Trophoblast cell (in vitro differentiated cells and primary cell): ENCODE measurements around the gene CHD6.

Experiments
- DNase-seq, 2 donors: peaks; one replicate each; pipeline ENCODE4 v3.0.0-alpha.2; 2016
- H2AFZ ChIP-seq: 2 replicates; pipeline ENCODE4 v1.6.1; 2013; ENCODE audit warnings: low read length, moderate library complexity, mild to moderate bottlenecking; ENCODE audit not compliant: insufficient read depth, poor library complexity
- H2AK5ac ChIP-seq: 2 replicates; pipeline ENCODE4 v1.6.1; 2013; ENCODE audit warnings: mild to moderate bottlenecking, low read length
- H2BK120ac ChIP-seq: 2 replicates; pipeline ENCODE4 v1.6.1; 2013; ENCODE audit warnings: low read length, mild to moderate bottlenecking, moderate library complexity; ENCODE audit not compliant: insufficient read depth, poor library complexity
- H2BK12ac ChIP-seq: 2 replicates; pipeline ENCODE4 v1.6.1; 2013; ENCODE audit warnings: mild to moderate bottlenecking, low read length, moderate library complexity
- H2BK5ac ChIP-seq: 2 replicates; pipeline ENCODE4 v1.6.1; 2013; ENCODE audit warnings: low read length, low read depth, moderate library complexity, mild to moderate bottlenecking; ENCODE audit not compliant: poor library complexity
- H3K14ac ChIP-seq: 2 replicates; pipeline ENCODE4 v1.6.1; 2013; ENCODE audit warnings: mild to moderate bottlenecking, low read length
- H3K18ac ChIP-seq: 2 replicates; pipeline ENCODE4 v1.6.1; 2013; ENCODE audit warnings: mild to moderate bottlenecking, low read length
- H3K23ac ChIP-seq: 2 replicates; pipeline ENCODE4 v1.6.1; 2013; ENCODE audit warnings: low read length
- H3K27ac ChIP-seq: 2 replicates; pipeline ENCODE4 v1.5.1; 2013; ENCODE audit warnings: low read depth, mild to moderate bottlenecking, inconsistent platforms, low read length, moderate library complexity
- H3K27me3 ChIP-seq: 2 replicates; pipeline ENCODE4 v1.6.1; 2013; ENCODE audit warnings: inconsistent platforms, mild to moderate bottlenecking, low read length, moderate library complexity; ENCODE audit not compliant: insufficient read depth
- H3K36me3 ChIP-seq, 2 experiments: 1 replicate in 1 of 2; 2 replicates in 1 of 2; pipeline ENCODE4 v1.6.1; 2013; ENCODE audit warnings: low read length in 2 of 2, mild to moderate bottlenecking in 2 of 2, moderate library complexity in 1 of 2; ENCODE audit not compliant: insufficient read depth in 2 of 2, control insufficient read depth in 1 of 2
- H3K4ac ChIP-seq: 2 replicates; pipeline ENCODE4 v1.6.1; 2013; ENCODE audit warnings: low read depth, mild to moderate bottlenecking, low read length, moderate library complexity
- H3K4me1 ChIP-seq, 2 experiments: 1 replicate in 1 of 2; 2 replicates in 1 of 2; pipeline ENCODE4 v1.6.1; 2013; ENCODE audit warnings: low read length in 2 of 2, mild to moderate bottlenecking in 2 of 2, moderate library complexity in 1 of 2; ENCODE audit not compliant: insufficient read depth in 2 of 2, control insufficient read depth in 1 of 2
- H3K4me2 ChIP-seq: 2 replicates; pipeline ENCODE4 v1.6.1; 2013; ENCODE audit warnings: inconsistent platforms, mild to moderate bottlenecking, low read length, moderate library complexity
- H3K4me3 ChIP-seq: 2 replicates; pipeline ENCODE4 v1.5.1; 2013; ENCODE audit warnings: mild to moderate bottlenecking, low read depth, low read length, inconsistent platforms
- H3K79me1 ChIP-seq: one replicate; pipeline ENCODE4 v1.6.1; 2013; ENCODE audit warnings: low read length
- H3K79me2 ChIP-seq: 2 replicates; pipeline ENCODE4 v1.6.1; 2013; ENCODE audit warnings: low read length, mild to moderate bottlenecking; ENCODE audit not compliant: control insufficient read depth, insufficient read depth, poor library complexity
- H3K9ac ChIP-seq: 2 replicates; pipeline ENCODE4 v1.6.1; 2013; ENCODE audit warnings: mild to moderate bottlenecking, low read length
- H3K9me3 ChIP-seq: 2 replicates; pipeline ENCODE4 v1.6.1; 2013; ENCODE audit warnings: low read depth, mild to moderate bottlenecking, control low read depth, inconsistent platforms, low read length; ENCODE audit not compliant: insufficient read depth
- H4K12ac ChIP-seq: 2 replicates; pipeline ENCODE4 v1.6.1; 2013; ENCODE audit warnings: low read depth, mild to moderate bottlenecking, low read length, moderate library complexity
- H4K8ac ChIP-seq: 2 replicates; pipeline ENCODE4 v1.6.1; 2013; ENCODE audit warnings: low read depth, mild to moderate bottlenecking, low read length, moderate library complexity
- H4K91ac ChIP-seq: one replicate; pipeline ENCODE4 v1.6.1; 2013; ENCODE audit warnings: low read depth, mild to moderate bottlenecking, low read length, moderate library complexity
- WGBS: extraction: QIAGEN DNeasy Blood & Tissue Kit; methylation state at CpG from one replicate; pipeline ENCODE4 v1.1.7; 2013; ENCODE audit warnings: missing lambda C conversion rate; ENCODE audit not compliant: insufficient read length, insufficient coverage; ENCODE audit errors: extremely low coverage; 5-methylcytosine and 5-hydroxymethylcytosine counted together

Gene CHD6

GRCh38 chr20:41506192-41506915 lies 111.8 kb downstream of the CHD6 start:
- no peaks in the 10 kb centered on the region for H3K4me1 ChIP-seq

DNA sequence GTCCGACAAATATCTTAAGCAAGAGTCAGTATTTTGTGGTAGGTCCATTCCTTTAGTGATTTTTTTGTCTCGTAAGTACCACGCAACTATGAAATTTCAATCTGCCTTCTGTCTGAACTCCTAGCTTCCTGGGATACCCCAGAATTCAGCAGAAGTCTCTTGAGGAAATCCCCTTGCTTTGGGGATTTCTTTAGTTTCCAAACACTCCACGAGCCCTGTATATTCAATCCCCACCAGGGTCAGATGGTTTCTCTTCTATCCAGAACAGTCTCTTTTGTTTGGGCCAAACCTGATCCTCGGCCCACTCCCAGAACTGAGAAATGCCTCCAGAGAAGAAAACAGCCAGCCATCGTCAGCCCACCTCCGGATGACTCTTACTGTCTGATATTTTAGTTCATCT lies 113.0 kb downstream of the CHD6 start:
- Histone ChIP-seq H4K8ac (no peak overlapping the region), H2BK120ac (no peak overlapping the region), H2BK12ac (no peak overlapping the region), H3K79me1 (no peaks in the 10 kb centered on the region), H3K4me2 (no peak overlapping the region), H3K4me1 (peaks cover 0 to 2% of the 10 kb centered on the region in 2 experiments), H4K12ac (no peak overlapping the region), H2AFZ (no peak overlapping the region), H4K91ac (no peak overlapping the region), H3K18ac (no peak overlapping the region), H3K27ac (no peak overlapping the region), H3K14ac (no peak overlapping the region), H3K9me3 (no peaks in the 10 kb centered on the region), H3K4ac (no peak overlapping the region), H2AK5ac (no peak overlapping the region), H2BK5ac (no peak overlapping the region), H3K27me3 (no peaks in the 10 kb centered on the region), H3K36me3 (peaks cover 2 to 3% of the 10 kb centered on the region in 2 experiments), H3K79me2 (no peaks in the 10 kb centered on the region), H3K23ac (no peak overlapping the region), H3K4me3 (no peak overlapping the region), H3K9ac (no peak overlapping the region)
- DNase-seq = no peak
- WGBS = no CpG with 5 or more reads among the region's 7 CpGs

More at GRCh38 chr20:41506192-41506915, 111.8 kb downstream of the CHD6 start:
- Histone ChIP-seq H4K8ac (no peak overlapping the region), H2BK5ac (no peak overlapping the region), H3K14ac (no peak overlapping the region), H2AFZ (no peak overlapping the region), H3K79me1 (no peaks in the 10 kb centered on the region), H3K9me3 (no peaks in the 10 kb centered on the region), H3K79me2 (no peaks in the 10 kb centered on the region), H2AK5ac (no peak overlapping the region), H3K36me3 (peaks cover 2 to 3% of the 10 kb centered on the region in 2 experiments), H4K12ac (no peak overlapping the region), H3K27ac (no peak overlapping the region), H2BK12ac (no peak overlapping the region), H3K4me2 (no peak overlapping the region), H3K23ac (no peak overlapping the region), H3K9ac (no peak overlapping the region), H2BK120ac (no peak overlapping the region), H3K4ac (no peak overlapping the region), H4K91ac (no peak overlapping the region), H3K27me3 (no peaks in the 10 kb centered on the region), H3K4me3 (no peak overlapping the region), H3K18ac (no peak overlapping the region)
- 100% methylated on average over 1 of the region's 4 CpGs for WGBS
- no peak for DNase-seq

DNA sequence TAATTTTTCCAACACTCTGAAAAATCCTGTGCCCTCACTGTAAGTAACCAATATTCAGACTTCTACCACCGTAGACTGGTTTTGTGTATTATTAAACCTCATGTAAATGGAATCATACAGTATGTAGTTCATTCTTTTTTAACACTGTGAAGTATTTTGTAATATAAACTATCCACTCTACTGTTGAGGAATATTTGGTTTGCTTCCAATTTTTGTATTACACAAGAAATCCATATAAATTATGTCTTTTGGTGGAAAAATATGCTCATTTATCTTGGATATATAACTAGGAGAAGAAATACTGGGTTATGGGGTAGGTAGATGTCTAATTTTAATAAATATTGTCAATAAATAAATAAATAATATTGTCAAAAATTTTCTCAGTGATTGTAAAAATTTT lies 116.8 kb downstream of the CHD6 start:
- H3K18ac ChIP-seq = no peak overlapping the region
- H3K4me3 ChIP-seq = no peak overlapping the region
- WGBS = no CpG with 5 or more reads among the region's 1 CpG
- no peak overlapping the region for H2AK5ac ChIP-seq
- H3K4me2 ChIP-seq = no peak overlapping the region
- DNase-seq = no peak
- H3K9ac ChIP-seq = no peak overlapping the region
- no peak overlapping the region for H3K14ac ChIP-seq
- H3K36me3 ChIP-seq = peaks cover 2% of the 10 kb centered on the region in 2 experiments
- H4K91ac ChIP-seq = no peak overlapping the region
- no peak overlapping the region for H2BK120ac ChIP-seq
- no peak overlapping the region for H2AFZ ChIP-seq
- no peaks in the 10 kb centered on the region for H3K9me3 ChIP-seq
- H4K8ac ChIP-seq = no peak overlapping the region
- no peak overlapping the region for H4K12ac ChIP-seq
- H3K79me2 ChIP-seq = no peaks in the 10 kb centered on the region
- no peaks in the 10 kb centered on the region for H3K27me3 ChIP-seq
- no peaks in the 10 kb centered on the region for H3K79me1 ChIP-seq
- H2BK5ac ChIP-seq = no peak overlapping the region
- peaks cover 2% of the 10 kb centered on the region in 2 experiments for H3K4me1 ChIP-seq
- no peak overlapping the region for H3K27ac ChIP-seq
- H2BK12ac ChIP-seq = no peak overlapping the region
- H3K23ac ChIP-seq = no peak overlapping the region
- H3K4ac ChIP-seq = no peak overlapping the region

DNA sequence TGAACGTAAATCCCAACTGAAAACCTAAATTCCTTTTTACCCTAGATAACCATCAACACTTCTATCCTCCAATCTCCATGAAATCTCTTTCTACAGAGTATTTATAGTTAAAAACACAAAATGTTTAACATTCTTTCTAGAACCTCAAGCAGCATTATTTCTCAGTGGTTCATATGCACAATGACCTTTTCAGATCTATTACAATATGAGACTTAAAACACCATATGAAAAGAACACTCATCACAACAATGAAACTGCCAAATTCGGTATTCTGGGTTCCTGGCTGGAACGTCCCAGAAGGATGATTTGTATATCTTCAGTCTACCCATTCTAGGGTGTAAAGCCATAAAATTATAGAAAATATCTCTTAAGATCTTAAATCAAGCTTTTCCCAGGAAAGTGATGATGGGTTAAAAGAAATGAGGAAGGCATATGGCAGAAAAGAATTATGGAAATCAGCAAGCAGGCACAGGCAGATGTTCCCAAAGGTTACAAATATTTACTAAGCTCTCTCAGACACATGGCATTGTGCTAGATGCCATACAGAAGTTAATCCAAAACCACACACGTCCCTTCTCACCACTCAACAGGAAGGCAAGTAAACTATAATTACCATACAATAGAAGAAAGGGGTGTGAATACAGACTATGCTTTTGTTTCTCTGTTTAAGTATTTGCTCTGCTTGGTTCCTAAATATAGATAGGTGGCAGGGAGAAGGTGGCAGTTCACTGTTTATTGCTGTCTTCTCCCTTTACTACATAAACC lies 118.0 kb downstream of the CHD6 start:
- H2AK5ac ChIP-seq = no peak overlapping the region
- H3K9me3 ChIP-seq = no peaks in the 10 kb centered on the region
- H3K36me3 ChIP-seq = peaks cover 3 to 4% of the 10 kb centered on the region in 2 experiments
- H3K18ac ChIP-seq = no peak overlapping the region
- H2BK5ac ChIP-seq = no peak overlapping the region
- no peak overlapping the region for H4K8ac ChIP-seq
- no peak overlapping the region for H3K14ac ChIP-seq
- no peak overlapping the region for H2BK12ac ChIP-seq
- H3K27me3 ChIP-seq = no peaks in the 10 kb centered on the region
- H3K4me3 ChIP-seq = no peak overlapping the region
- H3K79me2 ChIP-seq = no peaks in the 10 kb centered on the region
- no peak overlapping the region for H3K23ac ChIP-seq
- DNase-seq = peak in 1 of 2 donors; percentile 50
- no peak overlapping the region for H3K4me2 ChIP-seq
- no peak overlapping the region for H3K9ac ChIP-seq
- H3K4ac ChIP-seq = no peak overlapping the region
- no peak overlapping the region for H2BK120ac ChIP-seq
- H3K4me1 ChIP-seq = peaks cover 5 to 6% of the 10 kb centered on the region in 2 experiments
- H2AFZ ChIP-seq = no peak overlapping the region
- H3K27ac ChIP-seq = no peak overlapping the region
- no peak overlapping the region for H4K12ac ChIP-seq
- H3K79me1 ChIP-seq = no peaks in the 10 kb centered on the region
- WGBS = no CpG with 5 or more reads among the region's 4 CpGs
- H4K91ac ChIP-seq = no peak overlapping the region
